Fibroblast of lung (primary cell): ENCODE measurements around the gene TBC1D22A. TPM values are rescaled to one million over a fixed set of nuclear protein-coding genes. Genes with fewer than 3 reads are reported as not detected.

Source experiments
- DNase-seq, 2 donors: peaks; one replicate each; pipeline versions ENCODE4 v3.0.0 to v3.0.0-alpha.2; 2010; ENCODE audit warnings: low read depth in 2 of 2
- H2AFZ ChIP-seq: 2 replicates; pipeline ENCODE4 v1.5.1; 2012; ENCODE audit warnings: low read length, control low read depth, inconsistent platforms
- H3K27ac ChIP-seq: 2 replicates; pipeline ENCODE4 v1.5.1; 2011; ENCODE audit warnings: low read length, control low read depth; ENCODE audit not compliant: insufficient read depth
- H3K27me3 ChIP-seq: 2 replicates; pipeline ENCODE4 v1.5.1; 2011; ENCODE audit warnings: mild to moderate bottlenecking, low read length; ENCODE audit not compliant: control insufficient read depth, insufficient read depth
- H3K36me3 ChIP-seq: 2 replicates; pipeline ENCODE4 v1.5.1; 2011; ENCODE audit warnings: low read length; ENCODE audit not compliant: control insufficient read depth, insufficient read depth
- H3K4me1 ChIP-seq: 2 replicates; pipeline ENCODE4 v1.5.1; 2011; ENCODE audit warnings: low read length; ENCODE audit not compliant: control insufficient read depth, insufficient read depth; ENCODE audit errors: extremely low read depth
- H3K4me2 ChIP-seq: 2 replicates; pipeline ENCODE4 v1.5.1; 2011; ENCODE audit warnings: low read length, control low read depth; ENCODE audit not compliant: insufficient read depth; ENCODE audit errors: extremely low read depth
- H3K4me3 ChIP-seq, 4 experiments: fragments of 200-600 bp in 1 of 4; sonication (generic) in 1 of 4; replicated peaks in 1 of 4; 2 replicates each; pipeline ENCODE4 v1.5.1; 2011 to 2016; ENCODE audit warnings: low read length in 4 of 4, low read depth in 3 of 4, mild to moderate bottlenecking in 3 of 4, control low read depth in 2 of 4, inconsistent platforms in 1 of 4, mixed read lengths in 1 of 4; ENCODE audit not compliant: insufficient read depth in 1 of 4; ENCODE audit errors: control extremely low read depth in 1 of 4
- H3K79me2 ChIP-seq: 2 replicates; pipeline ENCODE4 v1.5.1; 2012; ENCODE audit warnings: mild to moderate bottlenecking, low read length, inconsistent platforms; ENCODE audit not compliant: control insufficient read depth, insufficient read depth
- H3K9ac ChIP-seq: 2 replicates; pipeline ENCODE4 v1.5.1; 2011; ENCODE audit warnings: mild to moderate bottlenecking, low read length, control low read depth; ENCODE audit not compliant: insufficient read depth
- H3K9me3 ChIP-seq: 2 replicates; pipeline ENCODE4 v1.5.1; 2012; ENCODE audit warnings: low read depth, low read length; ENCODE audit not compliant: control insufficient read depth, insufficient read depth
- H4K20me1 ChIP-seq: 2 replicates; pipeline ENCODE4 v1.5.1; 2011; ENCODE audit warnings: low read length; ENCODE audit not compliant: control insufficient read depth, insufficient read depth; ENCODE audit errors: extremely low read depth
- CTCF ChIP-seq, 2 donors: IDR thresholded peaks in 1 of 2; conservative IDR thresholded peaks in 1 of 2; 1 replicate in 1 of 2; 2 replicates in 1 of 2; pipeline ENCODE4 v1.5.1; 2011 to 2012; ENCODE audit warnings: low read length in 2 of 2, control low read depth in 1 of 2, inconsistent platforms in 1 of 2, low read depth in 1 of 2, mild to moderate bottlenecking in 1 of 2
- EZH2 ChIP-seq: IDR thresholded peaks from 2 replicates; pipeline ENCODE4 v1.5.1; 2012; ENCODE audit warnings: low read length, control low read depth, mild to moderate bottlenecking; ENCODE audit errors: missing control alignments
- polyA plus RNA-seq, 2 donors: library from polyadenylated mRNA; depleted of rRNA in 1 of 2; stranded (reverse) in 1 of 2; unstranded in 1 of 2; fragments of >200 nt; gene quantifications; 2 replicates each; pipeline ENCODE4 v1.2.1, GENCODE V29; 2011 to 2012; ENCODE audit warnings: missing spikeins in 1 of 2
- total RNA-seq: library from RNA; depleted of rRNA; stranded (reverse); fragments of >200 nt; gene quantifications from 2 replicates; pipeline ENCODE4 v1.2.1, GENCODE V29; 2014

Gene TBC1D22A
- total and polyA plus RNA-seq, 2 donors (not counting 1 experiment from before 2014, with no cell fraction given): 11.6 to 17.6 TPM

GRCh38 chr22:47067911-47068625, 305.6 kb downstream of the TBC1D22A start:
- Histone ChIP-seq H3K4me2 (no peak overlapping the region), H3K4me3 (no peak overlapping the region), H3K9ac (no peak overlapping the region), H3K27ac (no peak overlapping the region), H3K36me3 (no peaks in the 10 kb centered on the region), H2AFZ (no peak overlapping the region), H3K4me1 (no peaks in the 10 kb centered on the region), H3K9me3 (no peaks in the 10 kb centered on the region), H3K27me3 (no peaks in the 10 kb centered on the region), H4K20me1 (no peaks in the 10 kb centered on the region), H3K79me2 (no peaks in the 10 kb centered on the region)
- no peak for TF ChIP-seq EZH2
- TF ChIP-seq CTCF (conservative IDR thresholded peaks at IDR 0.05 in 1 of 2, IDR thresholded peaks at IDR 0.05 in 1 of 2; ENCODE audit: low read depth in 1 of 2, low read length in 2 of 2): no peak
- DNase-seq: no peak

GRCh38 chr22:47068626-47068996, 306.2 kb downstream of the TBC1D22A start:
- Histone ChIP-seq H3K79me2 (no peaks in the 10 kb centered on the region), H3K27ac (no peak overlapping the region), H3K9me3 (no peaks in the 10 kb centered on the region), H3K4me2 (no peak overlapping the region), H3K27me3 (no peaks in the 10 kb centered on the region), H3K4me3 (no peak overlapping the region), H2AFZ (no peak overlapping the region), H3K9ac (no peak overlapping the region), H3K4me1 (no peaks in the 10 kb centered on the region), H4K20me1 (no peaks in the 10 kb centered on the region), H3K36me3 (no peaks in the 10 kb centered on the region)
- DNase-seq: no peak
- TF ChIP-seq CTCF (conservative IDR thresholded peaks at IDR 0.05 in 1 of 2, IDR thresholded peaks at IDR 0.05 in 1 of 2; ENCODE audit: low read depth in 1 of 2, low read length in 2 of 2) (no peak), EZH2 (no peak)

GRCh38 chr22:47069270-47069669, 306.8 kb downstream of the TBC1D22A start:
- Histone ChIP-seq H3K4me2 (no peak overlapping the region), H3K27ac (no peak overlapping the region), H3K79me2 (no peaks in the 10 kb centered on the region), H3K4me3 (no peak overlapping the region), H3K9ac (no peak overlapping the region), H3K4me1 (no peaks in the 10 kb centered on the region), H3K36me3 (no peaks in the 10 kb centered on the region), H4K20me1 (no peaks in the 10 kb centered on the region), H3K9me3 (no peaks in the 10 kb centered on the region), H2AFZ (no peak overlapping the region), H3K27me3 (no peaks in the 10 kb centered on the region)
- no peak for DNase-seq
- TF ChIP-seq EZH2 (no peak), CTCF (conservative IDR thresholded peaks at IDR 0.05 in 1 of 2, IDR thresholded peaks at IDR 0.05 in 1 of 2; ENCODE audit: low read depth in 1 of 2, low read length in 2 of 2) (no peak)
